GM19025 (cell line): Measurements from ENCODE around the gene CMTR1.

Experiments used
- ATAC-seq: cut with Tn5 transposase; IDR thresholded peaks from one replicate; pipeline ENCODE4 v1.9.1; 2021; ENCODE audit warnings: mild to moderate bottlenecking, low read depth, moderate library complexity; ENCODE audit not compliant: unreplicated experiment

The CMTR1 gene

GRCh38 chr6:37525460-37526357, 92.7 kb downstream of the CMTR1 start:
- no peak for ATAC-seq

- ATAC-seq = no peak
Observed at GRCh38 chr6:37528541-37528940, 95.5 kb downstream of the CMTR1 start.

- ATAC-seq = no peak
Observed at GRCh38 chr6:37530297-37530696, 97.3 kb downstream of the CMTR1 start.

- no peak for ATAC-seq
Observed at GRCh38 chr6:37531026-37531425, 98.0 kb downstream of the CMTR1 start.
